Stimulated activated CD8-positive, alpha-beta memory T cell treated with anti-CD3 and anti-CD28 coated beads, Interleukin-12 subunit alpha, Interleukin-12 subunit beta, amount 100 ng/mL, for 1 hour (primary cell): ENCODE measurements around the gene HMOX1.
A peak's percentile ranks its signal among the peaks of the same experiment; 100 is the strongest.
"Not testable (repeated sequence)": the region's sequence is repeated elsewhere in the genome, so short reads cannot be mapped to it uniquely, and the experiment has no call there.

Experiments
- DNase-seq: peaks from one replicate; pipeline ENCODE4 v3.0.0-alpha.2; 2020; ENCODE audit warnings: low read depth

HMOX1 gene

GRCh38 chr22:35350539-35351503 lies 30.1 kb upstream of the HMOX1 start:
- DNase-seq, result peak; percentile 74

- no peak for DNase-seq
These were observed 28.4 kb upstream of the HMOX1 start for GRCh38 chr22:35352214-35353111.

- DNase-seq, result no peak
These were observed 27.6 kb upstream of the HMOX1 start for GRCh38 chr22:35353318-35353717.

GRCh38 chr22:35354068-35354467 lies 26.8 kb upstream of the HMOX1 start:
- DNase-seq, result no peak

- no peak for DNase-seq
These were observed 22.8 kb upstream of the HMOX1 start for GRCh38 chr22:35357883-35358621.

GRCh38 chr22:35359380-35360065 lies 21.4 kb upstream of the HMOX1 start:
- DNase-seq, result no peak

GRCh38 chr22:35361001-35361558 lies 19.8 kb upstream of the HMOX1 start:
- DNase-seq, result no peak

- DNase-seq, result no peak
These were observed 17.3 kb upstream of the HMOX1 start for GRCh38 chr22:35363566-35364086.

- DNase-seq, result not testable (repeated sequence)
These were observed 16.7 kb upstream of the HMOX1 start for GRCh38 chr22:35364230-35364629.

- DNase-seq, result no peak
These were observed 13.5 kb upstream of the HMOX1 start for GRCh38 chr22:35367331-35367886.

GRCh38 chr22:35368386-35368785 lies 12.5 kb upstream of the HMOX1 start:
- DNase-seq, result no peak

- no peak for DNase-seq
These were observed 10.9 kb upstream of the HMOX1 start for GRCh38 chr22:35369996-35370395.

- DNase-seq, result no peak
These were observed 7.1 kb upstream of the HMOX1 start for GRCh38 chr22:35373781-35374180.

GRCh38 chr22:35375031-35375430 lies 5.9 kb upstream of the HMOX1 start:
- DNase-seq, result no peak

- DNase-seq, result no peak
These were observed 5.4 kb upstream of the HMOX1 start for GRCh38 chr22:35375526-35375925.

GRCh38 chr22:35376728-35377472 lies 4.0 kb upstream of the HMOX1 start:
- no peak for DNase-seq

- DNase-seq, result no peak
These were observed 3.2 kb upstream of the HMOX1 start for GRCh38 chr22:35377735-35378134.

- no peak for DNase-seq
These were observed 2.3 kb upstream of the HMOX1 start for GRCh38 chr22:35378621-35379020.

- no peak for DNase-seq
These were observed 1.5 kb upstream of the HMOX1 start for GRCh38 chr22:35379146-35379993.
